ENCODE results near the gene FOXL2.

DNA sequence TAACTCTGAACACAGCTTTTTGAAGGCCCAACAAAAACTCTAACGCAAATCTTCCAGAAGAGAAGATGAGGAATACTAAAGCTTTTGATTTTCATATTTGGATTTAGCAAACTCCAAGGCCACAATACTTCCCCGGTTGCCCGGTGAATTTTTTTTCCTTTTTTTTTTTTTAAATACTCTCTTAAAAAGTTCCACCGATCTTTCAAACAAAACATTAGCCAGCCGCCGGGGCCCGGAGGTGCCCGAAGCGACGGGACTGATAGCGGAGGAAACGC lies 2.3 kb downstream of the FOXL2 start:
- TF ChIP-seq CTCF (IDR thresholded peaks at IDR 0.05 in 8 of 11, conservative IDR thresholded peaks at IDR 0.05 in 3 of 11) (no peak), POLR2AphosphoS5 (IDR thresholded peaks at IDR 0.05) (no peak), POLR2A (IDR thresholded peaks at IDR 0.05) (no peak)

Measured in spleen (tissue), 7 donors.